ENCODE results near the gene GSE1.

The GSE1 gene

DNA sequence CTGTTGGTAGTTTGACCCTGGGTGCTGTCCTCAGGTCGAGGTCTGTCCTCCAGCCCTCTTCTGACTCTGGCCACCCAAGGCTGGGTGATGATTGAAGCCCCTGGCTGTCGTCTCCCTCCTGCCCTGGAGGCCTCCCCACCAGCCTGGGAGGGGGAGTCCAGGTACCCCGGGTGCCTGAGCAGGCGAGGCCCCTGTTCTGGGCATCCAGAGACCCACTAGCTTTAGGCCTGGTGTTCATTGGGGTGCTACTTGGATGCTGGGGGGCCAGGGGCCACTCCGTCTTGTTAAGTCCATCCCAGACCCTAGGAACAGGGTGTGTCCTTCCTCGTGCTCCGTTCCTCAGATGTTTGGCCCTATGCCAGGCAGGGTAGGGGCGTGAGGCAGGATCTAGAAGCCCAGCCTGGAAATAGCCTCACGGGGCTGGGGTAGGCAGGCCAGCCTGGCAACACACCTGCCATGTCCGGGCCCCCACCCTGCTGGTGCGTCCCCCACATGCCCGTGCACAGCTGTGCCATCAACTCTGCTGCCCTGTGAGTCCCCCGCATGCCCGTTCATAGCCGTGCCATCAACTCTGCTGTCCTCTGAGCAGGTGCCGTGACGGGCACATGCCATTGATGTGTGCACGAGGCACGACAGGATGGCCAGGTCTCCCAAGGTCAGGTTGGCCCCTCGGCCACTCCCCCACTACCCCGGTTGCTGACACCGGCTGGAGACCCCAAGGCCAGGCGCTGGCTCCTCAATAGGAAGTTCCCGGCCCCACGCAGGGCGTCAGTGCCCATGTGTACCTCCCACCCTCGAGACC lies 38.7 kb downstream of the GSE1 start:
- DNase-seq, result no peak

DNA sequence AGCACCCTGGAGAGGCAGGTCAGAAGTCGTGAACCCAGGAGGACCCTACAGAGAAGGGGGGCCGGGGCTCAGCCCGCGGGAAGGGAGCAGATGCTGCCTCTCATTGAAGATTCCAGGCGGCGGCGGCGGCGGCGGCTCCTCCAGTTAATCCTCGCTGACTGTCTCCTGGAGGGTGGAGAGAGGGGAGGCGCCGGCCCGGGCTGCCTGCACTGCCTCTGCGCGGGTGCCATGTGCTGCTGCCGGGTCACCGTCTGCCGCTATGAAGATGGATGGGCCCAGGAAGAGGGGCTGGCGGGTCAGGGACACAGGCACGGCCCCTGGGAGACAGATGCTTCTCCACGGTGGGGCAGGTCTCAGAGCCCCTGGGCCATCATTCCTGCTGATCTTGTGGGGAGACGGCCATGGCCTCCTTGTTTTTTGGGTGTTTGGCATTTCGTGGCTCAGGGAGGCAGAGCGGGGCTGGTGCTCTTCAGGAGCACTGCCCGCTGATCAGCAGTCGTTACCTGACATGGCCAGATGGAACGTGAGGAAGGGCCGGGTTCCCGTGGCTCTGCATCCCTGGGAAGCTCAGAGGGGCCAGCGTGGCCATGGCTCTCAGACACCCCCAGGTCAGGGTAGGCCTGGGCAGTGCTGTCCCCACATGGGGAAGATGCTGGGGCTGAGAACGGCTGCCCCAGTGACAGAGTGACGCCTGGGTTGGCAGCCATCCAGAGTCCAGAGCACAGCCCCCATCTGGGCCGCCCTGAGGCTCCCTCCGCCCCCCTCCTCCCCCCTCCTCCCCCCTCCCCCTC lies 39.5 kb downstream of the GSE1 start:
- in situ Hi-C loops (cut with MboI; ENCODE audit: low pct_unique_long_range_greater_than_20kb, low sequenced_read_pairs), result loop anchor here (25.0 kb wide), 1 partner anchor 335 kb away; no protein-coding TSS in a partner anchor
- peak; percentile 13 for DNase-seq

More for the DNA sequence above, 38.7 kb downstream of the GSE1 start:
- in situ Hi-C loops (cut with MboI; ENCODE audit: low pct_unique_long_range_greater_than_20kb, low sequenced_read_pairs), result loop anchor here (25.0 kb wide), 1 partner anchor 335 kb away; no protein-coding TSS in a partner anchor

DNA sequence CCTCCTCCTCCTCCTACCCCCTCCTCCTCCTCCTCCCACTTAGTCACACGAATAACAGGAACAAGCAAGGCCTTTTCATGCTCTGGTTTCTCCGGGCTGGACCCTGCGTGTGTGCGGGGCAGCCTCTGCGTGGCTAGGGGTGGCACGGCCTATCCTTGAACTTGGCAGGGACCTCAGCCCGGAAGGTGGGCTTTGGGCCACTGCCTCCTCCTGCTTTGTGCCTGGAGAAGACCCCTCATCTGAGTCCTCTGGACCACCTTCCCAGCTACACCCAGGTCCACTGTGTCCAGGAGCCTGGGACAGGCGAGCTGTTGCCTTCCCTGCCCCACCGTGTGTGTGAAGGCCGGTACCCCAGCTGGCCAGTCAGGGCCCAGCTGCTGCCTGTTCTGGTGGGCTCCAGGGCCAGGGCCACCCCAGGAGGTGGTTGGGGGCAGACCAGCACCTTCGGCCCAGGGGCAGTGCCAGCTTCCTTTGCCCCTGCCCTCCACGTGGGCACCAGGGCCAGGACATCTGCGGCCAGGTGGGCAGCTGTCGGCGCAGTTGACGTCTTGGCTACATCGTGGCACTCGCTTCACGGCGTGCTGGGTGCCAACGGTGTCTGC lies 40.3 kb downstream of the GSE1 start:
- DNase-seq, result no peak
- in situ Hi-C loops (cut with MboI; ENCODE audit: low pct_unique_long_range_greater_than_20kb, low sequenced_read_pairs), result loop anchor here (25.0 kb wide), 1 partner anchor 334 kb away; no protein-coding TSS in a partner anchor

DNA sequence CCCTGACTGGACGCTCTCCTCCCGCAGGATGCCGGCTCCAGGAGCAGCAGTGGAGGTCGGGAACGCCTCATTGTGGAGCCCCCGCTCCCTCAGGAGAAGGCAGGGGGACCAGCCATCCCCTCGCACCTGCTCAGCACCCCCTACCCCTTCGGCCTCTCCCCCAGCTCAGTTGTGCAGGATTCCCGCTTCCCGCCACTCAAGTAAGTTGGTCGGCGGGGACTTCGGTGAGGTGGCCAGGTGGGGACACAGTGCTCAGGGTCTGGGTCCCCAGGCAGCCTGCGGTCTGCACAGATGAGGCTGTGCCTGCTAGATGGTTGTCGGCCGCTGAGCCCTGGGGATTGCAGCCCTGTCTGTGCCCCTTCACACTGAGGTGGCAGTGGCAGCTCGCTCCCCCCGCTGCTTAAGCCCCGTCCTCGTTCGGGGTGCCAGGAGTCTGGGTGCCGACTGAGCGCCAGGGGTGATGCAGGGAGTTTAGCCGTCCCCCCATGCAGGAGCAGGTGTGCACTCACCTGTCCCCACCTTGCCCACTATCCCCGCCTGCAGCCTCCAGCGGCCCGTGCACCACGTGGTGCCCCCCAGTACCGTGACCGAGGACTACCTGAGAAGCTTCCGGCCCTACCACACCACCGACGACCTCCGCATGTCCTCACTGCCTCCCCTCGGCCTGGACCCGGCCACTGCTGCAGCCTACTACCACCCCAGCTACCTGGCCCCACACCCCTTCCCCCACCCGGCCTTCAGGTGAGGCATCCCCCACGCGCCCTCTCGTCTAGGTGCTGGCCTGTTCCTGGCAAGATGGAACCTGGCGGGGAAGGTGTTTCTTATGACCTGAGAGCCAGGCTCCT lies 41.4 kb downstream of the GSE1 start:
- in situ Hi-C loops (cut with MboI; ENCODE audit: low pct_unique_long_range_greater_than_20kb, low sequenced_read_pairs), result loop anchor here (25.0 kb wide), 1 partner anchor 333 kb away; no protein-coding TSS in a partner anchor
- DNase-seq, result no peak

DNA sequence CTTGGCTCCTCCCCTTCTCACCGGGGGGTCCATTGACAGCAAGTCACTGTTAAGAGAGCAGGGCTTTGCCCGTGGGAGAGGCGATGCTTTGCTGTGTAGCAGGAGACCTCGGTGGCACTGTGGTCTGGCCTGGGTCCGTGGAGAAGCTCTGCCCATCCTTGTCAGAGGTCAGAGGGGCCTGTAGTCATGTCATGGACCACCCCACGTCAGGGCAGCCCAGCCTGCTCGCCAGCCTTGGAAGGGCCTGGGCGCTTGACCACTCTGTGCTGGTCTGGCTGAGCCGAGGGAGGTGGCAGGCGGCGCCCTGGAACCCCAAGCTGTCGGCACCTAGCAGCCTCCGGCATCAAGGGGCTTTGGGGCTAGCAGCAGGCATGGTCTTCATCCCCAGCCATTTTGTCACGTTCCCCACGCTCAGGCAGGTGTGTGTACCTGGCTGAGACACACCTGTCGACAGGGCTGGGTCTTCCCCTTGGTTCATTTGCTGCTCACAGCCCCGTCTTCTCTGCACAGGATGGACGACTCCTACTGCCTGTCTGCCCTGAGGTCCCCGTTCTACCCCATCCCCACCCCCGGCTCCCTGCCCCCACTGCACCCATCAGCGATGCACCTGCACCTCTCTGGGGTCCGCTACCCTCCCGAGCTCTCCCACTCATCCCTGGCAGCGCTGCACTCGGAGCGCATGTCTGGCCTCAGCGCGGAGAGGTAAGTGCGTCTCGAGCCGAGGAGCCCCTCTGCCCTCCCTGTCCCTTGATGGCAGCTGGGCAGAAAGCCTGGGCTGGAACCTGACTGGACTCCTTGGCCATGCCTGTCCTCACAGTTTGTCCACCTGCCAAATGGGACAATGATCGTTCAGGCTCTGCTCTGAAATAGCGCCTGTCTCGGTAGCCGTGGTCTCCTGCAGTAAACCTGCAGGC lies 42.4 kb downstream of the GSE1 start:
- DNase-seq, result no peak
- in situ Hi-C loops (cut with MboI; ENCODE audit: low pct_unique_long_range_greater_than_20kb, low sequenced_read_pairs), result loop anchor here (25.0 kb wide), 1 partner anchor 332 kb away; no protein-coding TSS in a partner anchor

DNA sequence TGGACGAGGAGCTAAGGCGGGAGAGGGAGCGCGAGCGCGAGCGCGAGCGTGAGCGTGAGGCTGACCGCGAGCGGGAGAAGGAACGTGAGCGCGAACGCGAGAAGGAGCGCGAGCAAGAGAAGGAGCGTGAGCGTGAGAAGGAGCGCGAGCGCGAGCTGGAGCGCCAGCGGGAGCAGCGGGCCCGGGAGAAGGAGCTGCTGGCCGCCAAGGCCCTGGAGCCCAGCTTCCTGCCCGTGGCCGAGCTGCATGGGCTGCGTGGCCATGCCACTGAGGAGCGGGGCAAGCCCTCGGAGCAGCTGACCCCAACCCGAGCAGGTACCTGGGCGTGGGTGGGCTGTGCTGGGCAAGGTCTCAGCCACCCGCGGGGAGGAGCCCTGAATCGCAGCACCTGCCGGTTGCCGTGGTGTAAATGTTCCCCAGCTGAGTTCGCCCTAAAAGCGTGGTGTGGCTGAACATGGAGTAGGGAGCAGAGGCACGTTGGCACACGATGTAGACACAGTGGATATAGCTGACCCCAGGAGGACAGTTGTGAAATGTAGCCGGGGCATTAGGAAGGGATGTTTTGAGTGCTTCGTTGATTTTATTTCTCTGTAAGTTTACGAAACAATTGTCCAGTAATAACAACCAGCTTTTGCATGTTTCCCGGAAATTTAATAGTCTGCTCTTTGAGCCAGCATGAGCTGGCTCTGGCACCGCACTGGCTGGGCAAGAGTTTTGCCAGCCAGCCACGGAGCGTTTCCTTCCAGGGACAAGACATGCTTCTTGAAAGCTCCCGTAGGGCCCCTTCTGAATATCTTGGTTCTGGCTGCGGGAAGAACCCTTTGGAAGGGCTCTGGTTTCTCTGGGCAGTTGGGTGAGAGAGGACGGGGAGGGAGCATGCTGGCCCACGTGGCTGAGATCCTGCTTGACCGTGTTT lies 43.5 kb downstream of the GSE1 start:
- in situ Hi-C loops (cut with MboI; ENCODE audit: low pct_unique_long_range_greater_than_20kb, low sequenced_read_pairs), result loop anchor here (25.0 kb wide), 1 partner anchor 331 kb away; no protein-coding TSS in a partner anchor
- DNase-seq, result no peak

DNA sequence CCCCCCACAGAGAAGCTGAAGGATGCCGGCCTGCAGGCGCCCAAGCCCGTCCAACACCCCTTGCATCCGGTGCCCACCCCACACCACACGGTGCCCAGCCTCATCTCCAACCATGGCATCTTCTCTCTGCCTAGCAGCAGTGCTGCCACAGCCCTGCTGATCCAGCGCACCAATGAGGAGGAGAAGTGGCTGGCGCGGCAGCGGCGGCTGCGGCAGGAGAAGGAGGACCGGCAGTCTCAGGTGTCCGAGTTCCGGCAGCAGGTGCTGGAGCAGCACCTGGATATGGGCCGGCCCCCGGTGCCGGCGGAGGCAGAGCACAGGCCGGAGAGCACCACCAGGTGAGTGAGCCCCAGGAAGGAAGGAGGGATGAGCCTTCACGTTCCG lies 44.1 kb downstream of the GSE1 start:
- DNase-seq, result no peak
- in situ Hi-C loops (cut with MboI; ENCODE audit: low pct_unique_long_range_greater_than_20kb, low sequenced_read_pairs), result loop anchor here (25.0 kb wide), 1 partner anchor 330 kb away; no protein-coding TSS in a partner anchor

DNA sequence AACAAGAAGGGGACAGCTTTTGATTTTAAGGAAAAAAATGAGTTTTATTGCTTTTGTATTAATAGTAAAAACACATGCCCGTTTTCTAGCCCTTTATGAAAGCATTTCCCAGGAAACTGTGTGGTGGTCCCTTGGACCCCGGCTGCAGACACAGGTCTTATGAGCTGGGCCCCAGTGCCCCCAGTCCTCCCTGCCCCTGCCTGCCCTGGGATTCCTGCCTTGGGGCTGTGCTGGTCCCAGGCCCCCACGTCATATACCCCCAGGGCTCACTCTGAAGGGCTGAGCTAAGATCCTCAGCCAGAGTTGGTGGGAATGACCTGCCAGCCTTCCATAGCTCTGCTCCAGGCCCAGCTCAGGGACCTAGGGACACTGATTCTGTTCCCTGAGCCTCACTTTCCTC lies 44.9 kb downstream of the GSE1 start:
- no peak for DNase-seq
- in situ Hi-C loops (cut with MboI; ENCODE audit: low pct_unique_long_range_greater_than_20kb, low sequenced_read_pairs), result loop anchor here (25.0 kb wide), 1 partner anchor 329 kb away; no protein-coding TSS in a partner anchor

DNA sequence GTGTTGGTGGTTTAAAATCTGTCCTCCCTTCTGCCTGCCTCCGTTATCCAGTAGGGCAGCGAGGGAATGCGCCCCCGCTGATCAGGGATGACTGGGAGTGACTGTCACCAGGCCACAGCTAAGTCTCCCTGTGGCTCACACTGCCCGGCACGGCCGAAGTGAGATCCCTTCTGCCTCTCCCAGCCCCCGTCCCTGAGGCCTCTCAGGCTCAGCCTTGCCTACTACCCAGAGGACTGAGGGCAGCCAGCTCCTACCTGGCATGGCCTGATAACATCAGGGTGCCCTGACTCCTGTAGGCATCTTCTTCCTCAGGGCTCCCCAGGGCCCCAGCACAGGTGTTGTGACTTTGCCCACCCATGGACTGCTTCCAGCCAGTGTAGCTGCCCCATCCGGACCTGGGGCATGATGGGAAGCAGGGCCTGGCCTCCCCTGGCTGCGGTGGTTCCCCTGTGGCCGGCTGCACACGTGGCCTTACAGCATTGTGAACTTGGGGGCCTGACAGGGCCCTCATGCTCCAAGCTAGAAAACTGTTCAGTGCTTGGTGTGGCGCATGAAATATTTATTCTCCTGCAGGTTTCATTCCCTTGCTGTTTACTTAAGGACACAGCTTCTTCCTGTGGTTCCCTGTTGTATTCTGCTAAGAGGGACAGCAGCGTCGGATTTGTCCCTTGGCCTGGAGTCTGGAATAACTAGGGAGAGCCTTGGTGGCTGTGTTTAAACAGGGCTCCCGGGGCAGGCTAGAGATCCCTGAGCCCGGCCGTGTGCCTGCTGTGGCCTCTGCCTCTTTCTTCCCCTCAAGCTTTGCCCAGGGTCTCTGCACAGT lies 45.6 kb downstream of the GSE1 start:
- in situ Hi-C loops (cut with MboI; ENCODE audit: low pct_unique_long_range_greater_than_20kb, low sequenced_read_pairs), result loop anchor here (25.0 kb wide), 1 partner anchor 329 kb away; no protein-coding TSS in a partner anchor

DNA sequence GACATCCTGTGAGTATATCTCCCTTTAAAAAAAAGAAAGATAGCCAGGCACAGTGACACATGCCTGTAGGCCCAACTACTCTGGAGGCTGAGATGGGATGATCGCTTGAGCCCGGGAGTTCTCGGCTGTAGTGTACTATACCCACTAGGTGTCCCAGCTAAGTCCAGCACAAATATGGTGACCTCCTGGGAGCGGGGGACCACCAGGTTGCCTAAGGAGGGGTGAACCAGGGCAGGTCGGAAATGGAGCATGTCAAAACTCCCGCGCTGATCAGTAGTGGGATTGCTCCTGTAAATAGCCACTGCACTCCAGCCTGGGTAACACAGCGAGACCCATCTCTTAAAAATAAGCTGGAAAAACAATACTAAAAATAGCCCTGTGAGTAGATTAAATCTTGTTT lies 46.2 kb downstream of the GSE1 start:
- in situ Hi-C loops (cut with MboI; ENCODE audit: low pct_unique_long_range_greater_than_20kb, low sequenced_read_pairs), result loop anchor here (25.0 kb wide), 1 partner anchor 328 kb away; no protein-coding TSS in a partner anchor
- DNase-seq, result no peak

More for the DNA sequence above, 45.6 kb downstream of the GSE1 start:
- DNase-seq, result no peak

DNA sequence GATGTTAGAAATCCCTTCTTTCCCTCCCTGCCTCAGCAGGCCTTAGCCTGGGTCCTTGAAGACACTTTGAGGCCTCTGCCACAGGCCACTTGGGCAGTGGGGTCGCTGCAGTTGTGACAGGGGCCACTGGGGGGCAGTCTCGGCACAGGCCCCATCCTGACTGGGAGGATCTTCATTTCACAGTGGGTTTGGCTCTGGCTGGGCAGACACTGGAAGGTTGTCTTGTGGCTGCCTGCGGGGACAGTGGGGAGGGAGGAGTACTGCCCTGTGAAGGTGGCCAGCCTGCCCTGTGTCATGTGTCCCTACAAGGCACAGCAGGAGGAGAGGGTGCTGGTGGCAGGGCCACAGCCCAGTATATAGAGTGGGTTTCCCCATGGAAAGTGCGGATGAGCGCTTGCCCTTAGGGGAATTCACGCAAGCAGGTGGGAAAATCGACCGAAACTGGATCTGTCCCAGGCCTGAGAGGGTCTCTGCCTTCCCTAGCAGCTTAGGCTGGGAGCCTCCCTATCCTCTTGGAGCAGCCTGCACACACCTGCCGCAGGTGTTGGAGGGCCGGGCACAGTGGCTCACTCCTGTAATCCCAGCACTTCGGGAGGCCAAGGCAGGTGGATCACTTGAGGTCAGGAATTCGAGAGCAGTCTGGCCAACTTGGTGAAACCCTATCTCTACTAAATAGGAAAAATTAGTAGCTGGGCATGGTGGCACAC lies 46.8 kb downstream of the GSE1 start:
- DNase-seq, result peak; percentile 81
- in situ Hi-C loops (cut with MboI; ENCODE audit: low pct_unique_long_range_greater_than_20kb, low sequenced_read_pairs), result loop anchor here (25.0 kb wide), 1 partner anchor 327 kb away; no protein-coding TSS in a partner anchor

DNA sequence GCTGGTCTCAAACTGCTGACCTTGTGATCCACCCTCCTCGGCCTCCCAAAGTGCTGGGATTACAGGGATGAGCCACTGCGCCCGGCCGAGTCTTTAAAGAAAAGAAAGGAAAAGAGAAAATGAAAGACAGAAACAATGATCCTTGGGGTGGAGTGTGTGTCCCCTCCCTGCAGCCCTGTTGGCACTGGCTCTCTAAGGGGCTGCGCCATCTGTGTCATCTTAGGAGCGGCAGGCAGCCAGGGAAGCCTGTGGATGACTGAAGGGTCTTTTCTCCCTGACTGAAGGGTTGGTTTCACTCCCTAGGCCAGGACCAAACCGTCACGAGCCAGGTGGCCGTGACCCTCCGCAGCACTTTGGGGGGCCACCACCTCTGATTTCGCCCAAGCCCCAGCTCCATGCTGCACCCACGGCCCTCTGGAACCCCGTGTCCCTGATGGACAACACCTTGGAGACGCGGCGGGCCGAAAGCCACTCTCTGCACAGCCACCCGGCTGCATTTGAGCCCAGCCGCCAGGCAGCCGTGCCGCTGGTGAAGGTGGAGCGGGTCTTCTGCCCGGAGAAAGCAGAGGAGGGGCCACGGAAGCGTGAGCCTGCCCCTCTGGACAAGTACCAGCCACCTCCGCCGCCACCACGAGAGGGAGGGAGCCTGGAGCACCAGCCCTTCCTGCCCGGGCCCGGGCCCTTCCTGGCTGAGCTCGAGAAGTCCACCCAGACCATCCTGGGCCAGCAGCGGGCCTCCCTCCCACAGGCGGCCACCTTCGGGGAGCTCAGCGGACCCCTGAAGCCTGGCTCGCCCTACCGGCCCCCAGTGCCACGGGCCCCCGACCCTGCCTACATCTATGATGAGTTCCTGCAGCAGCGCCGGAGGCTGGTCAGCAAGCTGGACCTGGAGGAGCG lies 48.0 kb downstream of the GSE1 start:
- in situ Hi-C loops (cut with MboI; ENCODE audit: low pct_unique_long_range_greater_than_20kb, low sequenced_read_pairs), result loop anchor here (25.0 kb wide), 1 partner anchor 326 kb away; no protein-coding TSS in a partner anchor

DNA sequence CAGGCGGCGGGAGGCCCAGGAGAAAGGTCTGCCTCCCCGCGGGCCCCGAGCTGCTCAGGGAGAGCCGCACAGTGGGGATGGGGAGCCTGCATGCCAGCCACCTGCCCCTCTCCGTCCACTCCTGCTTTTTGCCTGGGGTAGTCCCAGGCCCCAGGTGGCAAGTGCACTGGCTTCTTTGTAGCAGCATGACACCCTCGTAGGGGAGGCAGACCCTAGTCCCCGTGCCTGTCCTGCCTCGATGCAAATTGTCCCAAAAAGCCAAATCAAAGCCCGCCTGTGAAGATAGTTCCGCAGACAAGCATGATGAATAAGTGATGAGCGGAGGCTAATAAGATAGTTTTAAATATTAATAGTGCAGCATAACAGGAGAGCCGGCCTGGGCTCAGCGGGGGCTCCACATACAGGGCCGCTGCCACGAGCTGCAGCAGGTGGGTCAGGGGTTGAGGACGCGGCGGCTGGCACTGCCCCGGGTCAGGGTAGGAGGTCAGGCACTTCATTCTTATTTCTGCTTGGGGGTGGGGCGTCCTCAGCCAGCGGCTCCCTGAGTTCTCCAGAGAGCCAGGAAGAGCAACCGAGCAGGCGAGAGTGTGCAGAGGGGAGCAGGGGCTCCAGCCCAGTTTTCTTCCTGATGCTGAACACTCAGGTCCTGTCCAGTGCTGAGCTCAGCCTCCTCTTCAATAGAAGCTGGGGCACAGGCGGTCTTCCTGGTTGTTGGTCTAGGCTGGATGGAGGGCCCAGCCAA lies 48.8 kb downstream of the GSE1 start:
- no peak for DNase-seq
- in situ Hi-C loops (cut with MboI; ENCODE audit: low pct_unique_long_range_greater_than_20kb, low sequenced_read_pairs), result loop anchor here (25.0 kb wide), 1 partner anchor 325 kb away; no protein-coding TSS in a partner anchor

More for the DNA sequence above, 48.0 kb downstream of the GSE1 start:
- DNase-seq, result no peak
